ENCODE data around the gene NBPF12.
"Not testable (repeated sequence)": the region's sequence is repeated elsewhere in the genome, so short reads cannot be mapped to it uniquely, and the experiment has no call there.

DNA sequence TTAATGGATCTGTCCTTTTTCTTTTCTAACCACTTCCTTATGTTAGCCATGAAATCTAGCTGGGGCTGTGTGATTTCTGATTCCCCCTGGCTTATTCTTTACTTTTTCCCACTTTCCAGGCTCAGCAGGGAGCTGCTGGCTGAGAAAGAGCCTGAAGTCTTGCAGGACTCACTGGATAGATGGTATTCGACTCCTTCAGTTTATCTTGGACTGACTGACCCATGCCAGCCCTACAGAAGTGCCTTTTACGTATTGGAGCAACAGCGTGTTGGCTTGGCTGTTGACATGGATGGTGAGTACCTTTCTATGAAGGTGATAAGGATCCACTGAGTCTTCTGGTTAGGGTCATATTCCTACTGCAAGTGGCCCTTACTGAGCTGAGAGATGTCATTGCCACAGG, 51.3 kb downstream of the NBPF12 start:
- not testable (repeated sequence) for TF ChIP-seq POLR2A (IDR thresholded peaks at IDR 0.05)
- TF ChIP-seq, protein P1, sequence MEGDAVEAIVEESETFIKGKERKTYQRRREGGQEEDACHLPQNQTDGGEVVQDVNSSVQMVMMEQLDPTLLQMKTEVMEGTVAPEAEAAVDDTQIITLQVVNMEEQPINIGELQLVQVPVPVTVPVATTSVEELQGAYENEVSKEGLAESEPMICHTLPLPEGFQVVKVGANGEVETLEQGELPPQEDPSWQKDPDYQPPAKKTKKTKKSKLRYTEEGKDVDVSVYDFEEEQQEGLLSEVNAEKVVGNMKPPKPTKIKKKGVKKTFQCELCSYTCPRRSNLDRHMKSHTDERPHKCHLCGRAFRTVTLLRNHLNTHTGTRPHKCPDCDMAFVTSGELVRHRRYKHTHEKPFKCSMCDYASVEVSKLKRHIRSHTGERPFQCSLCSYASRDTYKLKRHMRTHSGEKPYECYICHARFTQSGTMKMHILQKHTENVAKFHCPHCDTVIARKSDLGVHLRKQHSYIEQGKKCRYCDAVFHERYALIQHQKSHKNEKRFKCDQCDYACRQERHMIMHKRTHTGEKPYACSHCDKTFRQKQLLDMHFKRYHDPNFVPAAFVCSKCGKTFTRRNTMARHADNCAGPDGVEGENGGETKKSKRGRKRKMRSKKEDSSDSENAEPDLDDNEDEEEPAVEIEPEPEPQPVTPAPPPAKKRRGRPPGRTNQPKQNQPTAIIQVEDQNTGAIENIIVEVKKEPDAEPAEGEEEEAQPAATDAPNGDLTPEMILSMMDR (IDR thresholded peaks at IDR 0.05): not testable (repeated sequence)

Measured in gastroesophageal sphincter (tissue), 3 donors.